ENCODE data around the gene RAD51AP1.

DNA sequence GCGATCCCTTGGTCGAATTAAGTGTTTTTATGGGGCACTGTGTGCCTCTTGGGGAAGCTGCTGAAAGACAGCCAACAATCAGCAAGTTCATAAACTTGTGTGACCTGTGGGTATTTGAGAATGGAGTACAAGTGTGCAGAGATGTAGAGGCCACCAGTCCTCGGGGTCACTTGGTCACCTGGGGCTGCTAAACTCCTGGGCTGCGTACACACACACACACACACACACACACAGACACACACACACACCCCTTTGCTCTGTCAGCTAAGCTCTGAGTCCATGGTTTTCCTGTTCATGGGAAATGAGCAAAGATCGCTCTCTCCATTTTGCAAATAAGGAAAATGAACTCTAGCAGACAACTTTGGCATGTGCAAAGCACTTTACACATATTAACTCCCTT, 47.8 kb downstream of the RAD51AP1 start:
- TF ChIP-seq, protein P1, sequence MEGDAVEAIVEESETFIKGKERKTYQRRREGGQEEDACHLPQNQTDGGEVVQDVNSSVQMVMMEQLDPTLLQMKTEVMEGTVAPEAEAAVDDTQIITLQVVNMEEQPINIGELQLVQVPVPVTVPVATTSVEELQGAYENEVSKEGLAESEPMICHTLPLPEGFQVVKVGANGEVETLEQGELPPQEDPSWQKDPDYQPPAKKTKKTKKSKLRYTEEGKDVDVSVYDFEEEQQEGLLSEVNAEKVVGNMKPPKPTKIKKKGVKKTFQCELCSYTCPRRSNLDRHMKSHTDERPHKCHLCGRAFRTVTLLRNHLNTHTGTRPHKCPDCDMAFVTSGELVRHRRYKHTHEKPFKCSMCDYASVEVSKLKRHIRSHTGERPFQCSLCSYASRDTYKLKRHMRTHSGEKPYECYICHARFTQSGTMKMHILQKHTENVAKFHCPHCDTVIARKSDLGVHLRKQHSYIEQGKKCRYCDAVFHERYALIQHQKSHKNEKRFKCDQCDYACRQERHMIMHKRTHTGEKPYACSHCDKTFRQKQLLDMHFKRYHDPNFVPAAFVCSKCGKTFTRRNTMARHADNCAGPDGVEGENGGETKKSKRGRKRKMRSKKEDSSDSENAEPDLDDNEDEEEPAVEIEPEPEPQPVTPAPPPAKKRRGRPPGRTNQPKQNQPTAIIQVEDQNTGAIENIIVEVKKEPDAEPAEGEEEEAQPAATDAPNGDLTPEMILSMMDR (IDR thresholded peaks at IDR 0.05) = no peak
- TF ChIP-seq POLR2A (IDR thresholded peaks at IDR 0.05) = no peak
